Fibroblast of villous mesenchyme (primary cell): ENCODE results near the gene P3H2. TPM values are rescaled to one million over a fixed set of nuclear protein-coding genes. Genes with fewer than 3 reads are reported as not detected.

ENCODE experiments used
- DNase-seq: peaks from one replicate; pipeline ENCODE4 v3.0.0-alpha.2; 2010; ENCODE audit warnings: low read depth
- H3K4me3 ChIP-seq: 2 replicates; pipeline ENCODE4 v1.5.1; 2011; ENCODE audit warnings: low read depth, mild to moderate bottlenecking, low read length
- total RNA-seq: library from RNA; depleted of rRNA; stranded (reverse); fragments of >200 nt; gene quantifications from 2 replicates; pipeline ENCODE4 v1.2.3, GENCODE V29; 2012
- TF ChIP-seq, protein P1 (sequence below): IDR thresholded peaks from 2 replicates; pipeline ENCODE4 v1.5.1; 2012; ENCODE audit warnings: low read depth, mild to moderate bottlenecking, low read length; ENCODE audit not compliant: insufficient read depth

Gene P3H2
- total RNA-seq, 1 donor, result 51.8 TPM

DNA sequence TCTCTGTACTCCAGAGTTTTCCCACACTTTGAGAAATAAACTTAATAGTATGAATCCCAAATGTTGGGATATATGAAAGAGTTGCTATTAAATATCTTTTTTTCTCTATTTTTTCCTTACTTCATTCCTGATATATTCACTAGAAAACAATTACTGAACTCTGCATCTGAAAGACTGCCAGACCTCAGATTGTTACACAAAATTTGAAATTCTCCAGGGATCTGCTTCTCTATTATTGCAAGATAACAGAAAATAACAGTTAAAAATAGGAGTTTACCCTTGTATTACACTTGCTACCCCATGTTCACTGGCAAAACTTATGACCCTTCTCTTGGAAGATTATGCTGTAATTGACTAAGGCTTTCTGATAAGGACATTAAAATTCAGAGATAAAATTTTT, 11.7 kb upstream of the P3H2 start:
- DNase-seq, result no peak
- TF ChIP-seq, protein P1, sequence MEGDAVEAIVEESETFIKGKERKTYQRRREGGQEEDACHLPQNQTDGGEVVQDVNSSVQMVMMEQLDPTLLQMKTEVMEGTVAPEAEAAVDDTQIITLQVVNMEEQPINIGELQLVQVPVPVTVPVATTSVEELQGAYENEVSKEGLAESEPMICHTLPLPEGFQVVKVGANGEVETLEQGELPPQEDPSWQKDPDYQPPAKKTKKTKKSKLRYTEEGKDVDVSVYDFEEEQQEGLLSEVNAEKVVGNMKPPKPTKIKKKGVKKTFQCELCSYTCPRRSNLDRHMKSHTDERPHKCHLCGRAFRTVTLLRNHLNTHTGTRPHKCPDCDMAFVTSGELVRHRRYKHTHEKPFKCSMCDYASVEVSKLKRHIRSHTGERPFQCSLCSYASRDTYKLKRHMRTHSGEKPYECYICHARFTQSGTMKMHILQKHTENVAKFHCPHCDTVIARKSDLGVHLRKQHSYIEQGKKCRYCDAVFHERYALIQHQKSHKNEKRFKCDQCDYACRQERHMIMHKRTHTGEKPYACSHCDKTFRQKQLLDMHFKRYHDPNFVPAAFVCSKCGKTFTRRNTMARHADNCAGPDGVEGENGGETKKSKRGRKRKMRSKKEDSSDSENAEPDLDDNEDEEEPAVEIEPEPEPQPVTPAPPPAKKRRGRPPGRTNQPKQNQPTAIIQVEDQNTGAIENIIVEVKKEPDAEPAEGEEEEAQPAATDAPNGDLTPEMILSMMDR, result no peak
- H3K4me3 ChIP-seq, result no peak overlapping the region

DNA sequence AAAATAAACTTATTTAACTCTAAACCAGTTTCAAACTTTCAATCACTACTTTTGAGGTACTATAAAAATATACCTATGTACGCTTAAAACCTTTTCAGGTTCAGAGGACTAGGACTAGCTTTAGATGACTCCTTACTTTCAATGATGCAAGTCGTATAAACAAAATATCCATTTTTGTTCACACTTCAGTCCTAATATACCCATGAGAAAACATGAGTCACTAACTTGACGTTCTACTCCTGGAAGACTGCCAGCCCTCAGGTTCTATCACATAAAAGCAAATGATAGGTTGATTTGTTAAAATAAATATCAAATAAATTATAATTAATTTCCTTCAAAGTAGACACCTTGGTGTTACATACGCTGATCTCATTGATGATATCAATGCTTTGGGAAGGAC, 10.6 kb upstream of the P3H2 start:
- TF ChIP-seq, protein P1, result no peak
- H3K4me3 ChIP-seq, result no peak overlapping the region
- peak; percentile 60 for DNase-seq

DNA sequence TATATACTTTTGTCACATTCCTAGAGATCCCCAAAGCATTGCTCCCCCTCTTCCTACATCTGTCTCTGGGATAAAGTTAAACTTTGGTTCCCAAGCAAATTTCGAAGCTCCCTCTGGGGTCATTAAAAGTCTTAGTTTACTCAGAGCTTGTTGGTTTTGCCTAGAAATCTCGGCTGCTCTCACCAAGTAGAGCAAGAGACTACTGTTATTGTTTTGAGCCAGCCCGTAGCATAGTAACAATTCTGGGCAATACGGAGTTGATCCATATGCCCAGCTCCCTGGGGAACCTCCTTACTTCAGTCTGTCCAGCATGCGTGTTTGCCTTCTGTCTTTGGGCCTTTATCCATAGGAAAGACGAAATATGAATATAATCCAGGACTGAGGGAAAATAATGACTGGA, 10.0 kb upstream of the P3H2 start:
- TF ChIP-seq, protein P1, result no peak
- H3K4me3 ChIP-seq, result no peak overlapping the region
- DNase-seq, result no peak

DNA sequence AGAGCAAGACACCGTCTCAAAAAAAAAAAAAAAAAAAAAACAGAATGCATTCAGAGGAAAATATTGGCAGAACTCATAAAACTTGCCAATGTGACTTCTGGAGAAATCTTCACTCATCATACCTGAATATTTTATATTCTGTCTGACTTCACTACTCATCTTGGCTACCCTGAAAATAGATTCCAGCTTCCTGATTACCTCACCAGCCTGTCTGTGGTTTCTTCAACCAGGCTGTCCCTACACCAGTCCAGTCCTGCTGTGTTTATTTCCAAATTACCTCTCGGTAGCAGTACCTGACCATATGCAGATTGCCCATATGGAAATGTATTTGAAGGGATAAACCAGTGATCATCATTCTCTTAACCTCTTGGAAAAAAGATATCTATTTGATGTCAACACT, 9.3 kb upstream of the P3H2 start:
- DNase-seq, result no peak
- TF ChIP-seq, protein P1, result no peak
- H3K4me3 ChIP-seq, result no peak overlapping the region

DNA sequence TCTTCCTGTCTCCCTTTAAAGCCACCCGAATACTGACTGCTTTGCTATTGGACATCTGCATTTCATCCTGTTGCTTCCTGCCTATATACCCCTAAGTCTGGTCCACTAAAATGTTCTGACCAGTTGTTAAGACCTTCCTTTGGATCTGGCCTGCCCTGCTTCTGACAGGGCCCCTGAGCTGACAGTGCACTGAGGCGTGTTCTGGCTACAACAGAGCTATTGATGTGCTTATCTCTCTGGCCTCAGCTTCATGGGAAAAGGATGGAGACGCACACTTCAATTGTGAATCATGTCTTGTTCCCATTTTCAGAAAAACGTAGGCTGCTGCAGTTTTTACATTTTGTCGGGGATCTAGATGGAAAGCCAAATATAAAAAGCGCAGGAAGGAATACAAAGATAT, 7.1 kb upstream of the P3H2 start:
- TF ChIP-seq, protein P1, result no peak
- no peak overlapping the region for H3K4me3 ChIP-seq
- no peak for DNase-seq

DNA sequence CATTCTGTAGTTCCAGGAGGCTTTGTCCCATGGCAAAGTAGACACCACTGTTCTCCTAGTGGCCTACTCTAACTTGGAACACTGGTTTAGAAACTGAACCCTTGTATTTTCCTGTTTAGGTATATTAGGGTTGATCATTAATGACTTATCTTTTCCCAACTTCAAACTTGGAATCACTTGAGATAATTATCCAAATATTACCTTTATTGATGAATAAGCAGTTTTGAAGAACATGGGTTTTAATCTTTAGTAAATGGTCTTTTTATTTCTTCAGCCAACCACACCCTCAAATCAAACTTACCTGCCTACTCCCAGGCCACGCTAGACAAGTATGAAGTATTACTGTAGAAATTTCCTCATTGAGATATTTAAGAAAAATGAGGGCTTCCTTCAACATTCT, 6.5 kb upstream of the P3H2 start:
- H3K4me3 ChIP-seq, result no peak overlapping the region
- TF ChIP-seq, protein P1, result no peak
- no peak for DNase-seq

DNA sequence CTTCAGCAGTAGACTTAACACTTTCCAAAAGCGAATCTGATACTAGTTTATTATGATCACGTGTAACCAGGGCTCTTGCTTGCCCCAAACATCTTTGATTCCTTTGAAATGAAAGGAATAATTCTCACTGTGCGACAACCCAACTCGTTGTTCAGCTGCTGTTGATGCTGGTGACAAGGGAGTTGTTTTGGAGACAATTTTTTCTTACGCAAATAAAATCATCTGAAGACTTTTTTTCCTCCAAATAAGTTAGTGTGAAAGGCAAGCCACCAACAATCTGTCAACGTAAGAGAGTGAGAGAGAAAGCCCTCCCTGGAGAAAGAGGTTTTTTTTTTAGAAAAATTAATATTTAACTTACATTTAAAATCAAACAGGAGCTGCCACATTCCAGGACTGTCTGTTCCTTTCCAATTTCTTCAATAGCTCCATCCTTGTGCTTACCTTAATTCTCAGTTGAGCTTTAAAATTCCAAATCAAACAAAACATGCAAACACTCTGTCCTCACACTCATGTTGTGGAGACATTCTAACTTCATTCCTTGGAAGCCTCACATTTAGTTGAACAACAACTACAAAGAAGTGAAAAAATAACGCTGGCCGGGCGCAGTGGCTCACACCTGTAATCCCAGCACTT, 4.9 kb upstream of the P3H2 start:
- no peak overlapping the region for H3K4me3 ChIP-seq
- TF ChIP-seq, protein P1, result no peak
- DNase-seq, result no peak
